Measurements from ENCODE around the gene ERC2.
"Not testable (repeated sequence)": the region's sequence is repeated elsewhere in the genome, so short reads cannot be mapped to it uniquely, and the experiment has no call there.

The ERC2 gene

DNA sequence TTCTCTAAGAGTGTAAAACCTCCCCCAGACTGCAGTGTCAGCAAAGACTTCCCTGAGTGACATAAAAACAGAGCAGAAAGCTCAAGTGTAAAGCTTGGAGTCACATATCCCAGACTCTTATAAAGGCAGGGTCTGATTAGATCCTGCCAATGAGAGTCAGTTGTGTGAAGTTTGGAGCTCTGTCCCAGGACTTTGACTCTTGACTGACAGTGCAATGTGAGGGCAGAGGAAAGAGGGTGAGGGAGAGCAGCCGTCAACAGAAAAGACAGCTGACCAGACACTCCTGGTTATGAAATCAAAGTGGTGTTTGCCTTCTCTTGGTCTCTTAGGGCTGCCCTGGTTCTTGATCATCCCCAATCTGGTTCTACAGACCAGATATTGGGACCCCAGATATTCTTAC, 393.2 kb downstream of the ERC2 start:
- TF ChIP-seq PPARA (CRISPR knock-in tag; IDR thresholded peaks at IDR 0.05; ENCODE audit: borderline replicate concordance) (no peak), TOX (CRISPR knock-in tag; IDR thresholded peaks at IDR 0.05; ENCODE audit: borderline replicate concordance) (no peak), ZNF70 (CRISPR knock-in tag; IDR thresholded peaks at IDR 0.05) (no peak), ZNF565 (CRISPR knock-in tag; conservative IDR thresholded peaks at IDR 0.05; ENCODE audit: low read depth) (no peak), CSDC2 (CRISPR knock-in tag; IDR thresholded peaks at IDR 0.05) (no peak), ZC3H10 (CRISPR knock-in tag; IDR thresholded peaks at IDR 0.05) (no peak), ZFP30 (CRISPR knock-in tag; IDR thresholded peaks at IDR 0.05) (no peak), RARB (CRISPR knock-in tag; IDR thresholded peaks at IDR 0.05) (no peak), TCF4 (CRISPR knock-in tag; IDR thresholded peaks at IDR 0.05; ENCODE audit: borderline replicate concordance) (no peak), ARNTL (CRISPR knock-in tag; IDR thresholded peaks at IDR 0.05; ENCODE audit: borderline replicate concordance, low read depth) (no peak), ISL1 (CRISPR knock-in tag; IDR thresholded peaks at IDR 0.05) (no peak), ESRRG (CRISPR knock-in tag; IDR thresholded peaks at IDR 0.05) (no peak), SNAI2 (CRISPR knock-in tag; IDR thresholded peaks at IDR 0.05) (no peak), ZNF8 (CRISPR knock-in tag; IDR thresholded peaks at IDR 0.05) (no peak)
- TF ChIP-seq, protein P1, sequence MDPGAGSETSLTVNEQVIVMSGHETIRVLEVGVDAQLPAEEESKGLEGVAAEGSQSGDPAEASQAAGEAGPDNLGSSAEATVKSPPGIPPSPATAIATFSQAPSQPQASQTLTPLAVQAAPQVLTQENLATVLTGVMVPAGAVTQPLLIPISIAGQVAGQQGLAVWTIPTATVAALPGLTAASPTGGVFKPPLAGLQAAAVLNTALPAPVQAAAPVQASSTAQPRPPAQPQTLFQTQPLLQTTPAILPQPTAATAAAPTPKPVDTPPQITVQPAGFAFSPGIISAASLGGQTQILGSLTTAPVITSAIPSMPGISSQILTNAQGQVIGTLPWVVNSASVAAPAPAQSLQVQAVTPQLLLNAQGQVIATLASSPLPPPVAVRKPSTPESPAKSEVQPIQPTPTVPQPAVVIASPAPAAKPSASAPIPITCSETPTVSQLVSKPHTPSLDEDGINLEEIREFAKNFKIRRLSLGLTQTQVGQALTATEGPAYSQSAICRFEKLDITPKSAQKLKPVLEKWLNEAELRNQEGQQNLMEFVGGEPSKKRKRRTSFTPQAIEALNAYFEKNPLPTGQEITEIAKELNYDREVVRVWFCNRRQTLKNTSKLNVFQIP (CRISPR knock-in tag; IDR thresholded peaks at IDR 0.05; ENCODE audit: borderline replicate concordance, low read depth), result no peak
- TF ChIP-seq, protein P2, sequence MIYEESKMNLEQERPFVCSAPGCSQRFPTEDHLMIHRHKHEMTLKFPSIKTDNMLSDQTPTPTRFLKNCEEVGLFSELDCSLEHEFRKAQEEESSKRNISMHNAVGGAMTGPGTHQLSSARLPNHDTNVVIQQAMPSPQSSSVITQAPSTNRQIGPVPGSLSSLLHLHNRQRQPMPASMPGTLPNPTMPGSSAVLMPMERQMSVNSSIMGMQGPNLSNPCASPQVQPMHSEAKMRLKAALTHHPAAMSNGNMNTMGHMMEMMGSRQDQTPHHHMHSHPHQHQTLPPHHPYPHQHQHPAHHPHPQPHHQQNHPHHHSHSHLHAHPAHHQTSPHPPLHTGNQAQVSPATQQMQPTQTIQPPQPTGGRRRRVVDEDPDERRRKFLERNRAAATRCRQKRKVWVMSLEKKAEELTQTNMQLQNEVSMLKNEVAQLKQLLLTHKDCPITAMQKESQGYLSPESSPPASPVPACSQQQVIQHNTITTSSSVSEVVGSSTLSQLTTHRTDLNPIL (CRISPR knock-in tag; IDR thresholded peaks at IDR 0.05; ENCODE audit: low read depth), result no peak
- TF ChIP-seq, protein P3, sequence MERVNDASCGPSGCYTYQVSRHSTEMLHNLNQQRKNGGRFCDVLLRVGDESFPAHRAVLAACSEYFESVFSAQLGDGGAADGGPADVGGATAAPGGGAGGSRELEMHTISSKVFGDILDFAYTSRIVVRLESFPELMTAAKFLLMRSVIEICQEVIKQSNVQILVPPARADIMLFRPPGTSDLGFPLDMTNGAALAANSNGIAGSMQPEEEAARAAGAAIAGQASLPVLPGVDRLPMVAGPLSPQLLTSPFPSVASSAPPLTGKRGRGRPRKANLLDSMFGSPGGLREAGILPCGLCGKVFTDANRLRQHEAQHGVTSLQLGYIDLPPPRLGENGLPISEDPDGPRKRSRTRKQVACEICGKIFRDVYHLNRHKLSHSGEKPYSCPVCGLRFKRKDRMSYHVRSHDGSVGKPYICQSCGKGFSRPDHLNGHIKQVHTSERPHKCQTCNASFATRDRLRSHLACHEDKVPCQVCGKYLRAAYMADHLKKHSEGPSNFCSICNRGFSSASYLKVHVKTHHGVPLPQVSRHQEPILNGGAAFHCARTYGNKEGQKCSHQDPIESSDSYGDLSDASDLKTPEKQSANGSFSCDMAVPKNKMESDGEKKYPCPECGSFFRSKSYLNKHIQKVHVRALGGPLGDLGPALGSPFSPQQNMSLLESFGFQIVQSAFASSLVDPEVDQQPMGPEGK (CRISPR knock-in tag; IDR thresholded peaks at IDR 0.05; ENCODE audit: borderline replicate concordance), result no peak
- TF ChIP-seq, protein P4, sequence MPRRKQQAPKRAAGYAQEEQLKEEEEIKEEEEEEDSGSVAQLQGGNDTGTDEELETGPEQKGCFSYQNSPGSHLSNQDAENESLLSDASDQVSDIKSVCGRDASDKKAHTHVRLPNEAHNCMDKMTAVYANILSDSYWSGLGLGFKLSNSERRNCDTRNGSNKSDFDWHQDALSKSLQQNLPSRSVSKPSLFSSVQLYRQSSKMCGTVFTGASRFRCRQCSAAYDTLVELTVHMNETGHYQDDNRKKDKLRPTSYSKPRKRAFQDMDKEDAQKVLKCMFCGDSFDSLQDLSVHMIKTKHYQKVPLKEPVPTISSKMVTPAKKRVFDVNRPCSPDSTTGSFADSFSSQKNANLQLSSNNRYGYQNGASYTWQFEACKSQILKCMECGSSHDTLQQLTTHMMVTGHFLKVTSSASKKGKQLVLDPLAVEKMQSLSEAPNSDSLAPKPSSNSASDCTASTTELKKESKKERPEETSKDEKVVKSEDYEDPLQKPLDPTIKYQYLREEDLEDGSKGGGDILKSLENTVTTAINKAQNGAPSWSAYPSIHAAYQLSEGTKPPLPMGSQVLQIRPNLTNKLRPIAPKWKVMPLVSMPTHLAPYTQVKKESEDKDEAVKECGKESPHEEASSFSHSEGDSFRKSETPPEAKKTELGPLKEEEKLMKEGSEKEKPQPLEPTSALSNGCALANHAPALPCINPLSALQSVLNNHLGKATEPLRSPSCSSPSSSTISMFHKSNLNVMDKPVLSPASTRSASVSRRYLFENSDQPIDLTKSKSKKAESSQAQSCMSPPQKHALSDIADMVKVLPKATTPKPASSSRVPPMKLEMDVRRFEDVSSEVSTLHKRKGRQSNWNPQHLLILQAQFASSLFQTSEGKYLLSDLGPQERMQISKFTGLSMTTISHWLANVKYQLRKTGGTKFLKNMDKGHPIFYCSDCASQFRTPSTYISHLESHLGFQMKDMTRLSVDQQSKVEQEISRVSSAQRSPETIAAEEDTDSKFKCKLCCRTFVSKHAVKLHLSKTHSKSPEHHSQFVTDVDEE (CRISPR knock-in tag; IDR thresholded peaks at IDR 0.05), result no peak

DNA sequence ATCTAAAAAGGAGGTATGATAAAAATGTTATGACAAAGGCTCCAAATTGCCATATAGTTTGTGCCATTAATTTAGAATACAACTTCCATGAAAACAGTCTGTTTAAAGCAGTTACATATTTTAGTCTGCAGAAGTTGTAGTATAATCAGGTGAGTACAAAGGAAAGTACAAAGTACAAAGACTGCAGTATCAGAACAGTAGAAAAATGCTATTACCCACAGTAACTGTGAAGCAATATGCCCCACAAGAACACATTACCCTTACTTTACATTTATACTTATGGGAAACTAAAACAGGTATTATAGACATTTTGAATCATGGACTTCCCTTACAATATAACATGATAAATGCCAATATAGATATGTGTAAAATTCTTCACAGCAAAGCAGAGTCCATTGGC, 398.5 kb downstream of the ERC2 start:
- no peak for TF ChIP-seq ZFP3 (CRISPR knock-in tag; IDR thresholded peaks at IDR 0.05)
- TF ChIP-seq, protein P1 (CRISPR knock-in tag; IDR thresholded peaks at IDR 0.05; ENCODE audit: borderline replicate concordance, low read depth), result no peak
- TF ChIP-seq, protein P4 (CRISPR knock-in tag; IDR thresholded peaks at IDR 0.05), result no peak
- no peak for TF ChIP-seq TCF4 (CRISPR knock-in tag; IDR thresholded peaks at IDR 0.05; ENCODE audit: borderline replicate concordance)
- no peak for TF ChIP-seq OSR1 (CRISPR knock-in tag; IDR thresholded peaks at IDR 0.05)
- TF ChIP-seq SNAI2 (CRISPR knock-in tag; IDR thresholded peaks at IDR 0.05), result no peak
- no peak for TF ChIP-seq ZNF70 (CRISPR knock-in tag; IDR thresholded peaks at IDR 0.05)
- TF ChIP-seq ZNF565 (CRISPR knock-in tag; conservative IDR thresholded peaks at IDR 0.05; ENCODE audit: low read depth), result no peak
- no peak for TF ChIP-seq TOX (CRISPR knock-in tag; IDR thresholded peaks at IDR 0.05; ENCODE audit: borderline replicate concordance)
- TF ChIP-seq ZNF8 (CRISPR knock-in tag; IDR thresholded peaks at IDR 0.05), result no peak
- TF ChIP-seq ZC3H10 (CRISPR knock-in tag; IDR thresholded peaks at IDR 0.05), result no peak
- TF ChIP-seq, protein P5, sequence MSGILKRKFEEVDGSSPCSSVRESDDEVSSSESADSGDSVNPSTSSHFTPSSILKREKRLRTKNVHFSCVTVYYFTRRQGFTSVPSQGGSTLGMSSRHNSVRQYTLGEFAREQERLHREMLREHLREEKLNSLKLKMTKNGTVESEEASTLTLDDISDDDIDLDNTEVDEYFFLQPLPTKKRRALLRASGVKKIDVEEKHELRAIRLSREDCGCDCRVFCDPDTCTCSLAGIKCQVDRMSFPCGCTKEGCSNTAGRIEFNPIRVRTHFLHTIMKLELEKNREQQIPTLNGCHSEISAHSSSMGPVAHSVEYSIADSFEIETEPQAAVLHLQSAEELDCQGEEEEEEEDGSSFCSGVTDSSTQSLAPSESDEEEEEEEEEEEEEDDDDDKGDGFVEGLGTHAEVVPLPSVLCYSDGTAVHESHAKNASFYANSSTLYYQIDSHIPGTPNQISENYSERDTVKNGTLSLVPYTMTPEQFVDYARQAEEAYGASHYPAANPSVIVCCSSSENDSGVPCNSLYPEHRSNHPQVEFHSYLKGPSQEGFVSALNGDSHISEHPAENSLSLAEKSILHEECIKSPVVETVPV (CRISPR knock-in tag; IDR thresholded peaks at IDR 0.05), result no peak
- ATAC-seq, result no peak

More for the DNA sequence above, 393.2 kb downstream of the ERC2 start:
- ATAC-seq, result no peak

DNA sequence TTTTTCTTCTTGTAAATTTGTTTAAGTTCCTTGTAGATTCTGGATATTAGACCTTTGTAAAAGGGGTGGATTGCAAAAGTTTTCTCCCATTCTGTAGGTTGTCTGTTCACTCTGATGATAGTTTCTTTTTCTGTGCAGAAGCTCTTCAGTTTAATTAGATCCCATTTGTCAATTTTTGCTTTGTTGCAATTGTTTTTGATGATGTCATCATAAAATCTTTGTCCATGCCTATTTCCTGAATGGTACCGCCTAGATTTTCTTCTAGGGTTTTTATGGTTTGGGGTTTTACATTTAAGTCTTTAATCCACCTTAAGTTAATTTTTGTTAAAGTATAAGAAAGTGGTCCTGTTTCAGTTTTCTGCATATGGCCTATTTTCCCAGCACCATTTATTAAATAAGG, 401.9 kb downstream of the ERC2 start:
- ATAC-seq, result not testable (repeated sequence)

Data from SK-N-SH treated with all-trans-retinoic acid at 6 μM for 48 hours (cell line).